NCI-H446 (cell line): ENCODE data around the gene DNAH1.

Experiments used
- DNase-seq, 2 experiments: peaks; one replicate each; lab custom pipeline; 2025; lab: John Stamatoyannopoulos, UW

The DNAH1 gene

DNA sequence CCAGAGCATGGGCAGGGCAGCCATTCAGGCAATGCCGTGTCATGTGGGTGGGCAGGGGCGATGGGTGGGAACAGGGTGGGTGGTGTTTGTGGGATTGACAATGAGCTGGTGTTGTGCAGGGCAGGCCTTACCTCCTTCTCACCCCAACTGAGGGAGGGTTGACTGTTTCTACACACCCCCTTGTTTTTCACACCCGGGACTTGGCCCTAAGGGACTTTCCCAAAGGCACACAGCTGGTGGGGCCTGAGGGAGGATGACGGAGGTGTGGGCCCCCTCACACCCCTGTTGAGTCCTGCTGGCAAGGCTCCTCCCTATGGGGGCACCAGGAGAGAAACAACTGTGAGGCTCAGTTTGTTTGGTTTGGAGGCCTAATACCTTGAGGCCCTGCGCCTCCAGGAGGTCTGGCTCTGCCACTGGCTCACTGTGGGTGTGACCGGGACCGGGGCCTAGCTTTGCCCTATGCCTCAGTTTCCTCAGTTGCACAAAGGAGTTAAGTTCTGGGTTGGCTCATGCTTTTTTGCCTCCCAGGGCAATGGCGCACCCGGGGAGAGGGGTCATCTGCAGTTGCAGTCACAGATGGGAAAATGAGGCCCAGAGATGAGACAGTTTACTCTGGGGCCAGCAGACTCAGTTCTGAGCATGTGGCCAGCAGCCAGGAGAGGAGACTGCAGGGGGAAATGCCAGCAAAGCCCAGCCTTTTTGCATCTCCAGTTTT, 5.1 kb upstream of the DNAH1 start:
- DNase-seq = peak in 1 of 2 experiments; percentile 21

DNA sequence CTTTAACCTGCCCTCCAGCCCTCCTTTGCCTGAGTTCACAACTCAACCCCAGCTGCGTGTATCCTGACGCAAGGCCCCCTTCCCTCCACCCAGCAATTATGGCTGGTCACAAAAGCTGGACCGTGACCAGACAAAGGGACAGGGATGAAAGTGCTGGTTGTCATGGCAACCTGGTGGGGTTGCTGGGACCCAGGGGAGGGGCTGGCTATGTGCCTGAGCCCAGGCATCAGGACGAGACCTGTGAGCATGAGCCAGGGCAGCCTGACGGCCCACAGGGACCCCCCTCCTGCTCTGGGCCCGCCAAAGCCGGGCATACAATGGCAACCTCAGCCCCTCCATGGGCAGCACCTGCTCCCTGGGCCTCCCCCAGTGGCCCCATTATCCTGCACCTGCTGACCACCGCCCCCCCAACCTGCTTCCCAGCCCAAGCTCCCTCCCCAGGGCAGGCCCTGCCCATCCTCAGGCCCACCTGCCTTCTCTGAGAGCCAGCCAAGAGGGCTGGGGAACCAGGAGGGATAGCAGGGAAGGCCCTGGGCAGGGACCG, 4.5 kb upstream of the DNAH1 start:
- peak in 1 of 2 experiments; percentile 21 for DNase-seq

DNA sequence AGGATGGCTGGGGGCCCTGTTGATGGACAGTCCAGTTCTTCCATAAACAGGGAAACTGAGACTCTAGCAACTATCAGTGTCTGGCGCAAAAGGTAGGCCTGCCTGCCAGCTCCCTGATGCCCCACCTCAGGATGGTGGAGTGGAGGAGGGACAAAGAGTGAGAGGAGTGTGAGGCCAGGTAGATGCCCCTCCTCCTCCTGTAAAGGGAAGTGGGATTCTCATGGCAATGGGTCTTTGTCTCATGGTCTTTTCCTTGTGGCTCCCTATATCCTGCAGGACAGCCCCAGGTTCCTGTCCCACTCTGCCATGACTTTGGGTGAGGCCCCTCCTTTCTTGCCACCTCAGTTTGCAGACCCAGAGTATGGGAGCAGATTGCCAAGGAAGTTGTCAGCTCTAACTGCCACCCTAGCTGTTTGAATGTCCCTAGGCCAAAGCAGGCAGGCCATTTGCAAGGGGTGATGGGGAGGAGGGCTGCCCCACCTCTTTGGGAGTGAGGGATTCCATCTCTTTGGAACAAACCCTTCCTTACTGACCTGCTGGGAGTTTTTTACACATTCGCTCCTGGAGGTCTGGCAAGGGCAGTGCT, 2.8 kb upstream of the DNAH1 start:
- DNase-seq = no peak

- no peak for DNase-seq
Observed at GRCh38 chr3:52313774-52314188, 2.3 kb upstream of the DNAH1 start.

- DNase-seq = no peak
Observed at GRCh38 chr3:52314489-52314888, 1.6 kb upstream of the DNAH1 start.

DNA sequence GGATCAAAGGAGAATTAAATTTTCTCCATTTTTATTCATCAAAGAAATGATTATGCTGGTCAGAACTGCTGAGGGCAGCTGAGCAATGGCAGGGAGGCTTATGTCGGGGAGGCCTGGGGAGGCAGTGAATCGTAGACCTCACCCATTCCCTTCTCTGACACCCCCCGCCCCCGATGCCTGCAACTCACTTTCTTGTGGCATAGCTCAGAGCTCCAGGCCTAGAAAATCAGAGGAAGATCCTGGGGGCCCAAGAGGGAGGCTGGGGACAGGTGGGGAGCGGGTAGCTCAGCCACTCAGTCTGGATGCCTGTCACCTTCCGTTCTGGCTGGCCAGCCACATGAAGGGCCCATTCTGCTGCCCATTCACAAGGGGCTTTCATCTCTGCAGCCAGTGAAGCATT, 1.1 kb upstream of the DNAH1 start:
- DNase-seq = no peak

- DNase-seq = no peak
Observed at GRCh38 chr3:52317208-52318000, 1.3 kb downstream of the DNAH1 start.

DNA sequence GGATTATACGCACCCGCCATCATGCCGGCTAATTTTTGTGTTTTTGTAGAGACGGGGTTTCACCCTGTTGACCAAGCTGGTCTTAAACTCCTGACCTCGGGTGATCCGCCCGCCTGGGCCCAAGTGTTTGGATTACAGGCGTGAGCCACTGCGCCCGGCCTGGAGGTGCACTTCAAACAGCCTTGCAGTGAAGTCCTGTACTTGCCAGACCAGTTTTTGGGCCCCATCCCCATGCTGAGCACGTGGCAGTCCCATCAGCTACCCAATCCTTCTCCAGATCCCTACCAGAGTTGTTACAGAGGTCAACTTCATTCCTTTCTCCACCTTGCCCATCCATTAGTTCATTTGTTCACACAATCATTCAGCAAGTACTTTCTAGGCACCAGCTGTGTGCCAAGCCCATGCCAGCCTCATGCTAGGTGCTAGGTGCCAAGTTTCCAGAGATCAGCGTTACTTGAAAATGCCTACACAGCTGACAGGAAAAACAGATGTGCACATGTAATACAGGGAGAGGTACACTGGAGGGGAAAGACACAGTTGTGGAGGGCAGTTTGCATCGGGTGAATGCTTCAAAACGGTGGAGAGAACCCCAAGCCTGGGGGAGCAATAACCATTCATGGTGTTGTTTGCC, 2.2 kb downstream of the DNAH1 start:
- DNase-seq = no peak

GRCh38 chr3:52319921-52320595, 3.9 kb downstream of the DNAH1 start:
- no peak for DNase-seq

DNA sequence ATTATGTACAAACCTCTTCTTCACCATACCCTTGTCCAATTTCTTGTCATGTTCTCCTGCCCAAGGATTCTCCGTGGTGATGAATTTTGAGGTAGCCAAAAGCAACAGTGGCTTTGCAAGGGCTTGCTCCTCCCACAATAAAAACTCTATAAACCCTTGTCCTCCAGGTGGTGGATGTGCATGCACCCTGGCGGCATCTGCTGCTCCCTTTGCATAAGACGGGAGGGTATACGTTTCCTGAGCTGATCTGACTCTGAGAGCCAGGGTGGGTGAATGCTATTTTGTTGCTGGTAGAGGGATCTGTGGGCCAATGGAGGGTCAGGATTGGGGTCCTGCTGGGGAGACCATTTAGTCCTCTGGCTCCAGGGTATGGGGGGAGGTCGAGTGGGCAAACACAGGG, 5.4 kb downstream of the DNAH1 start:
- no peak for DNase-seq

- DNase-seq = no peak
Observed at GRCh38 chr3:52322466-52322865, 6.3 kb downstream of the DNAH1 start.

GRCh38 chr3:52323526-52324295, 7.6 kb downstream of the DNAH1 start:
- DNase-seq = no peak

DNA sequence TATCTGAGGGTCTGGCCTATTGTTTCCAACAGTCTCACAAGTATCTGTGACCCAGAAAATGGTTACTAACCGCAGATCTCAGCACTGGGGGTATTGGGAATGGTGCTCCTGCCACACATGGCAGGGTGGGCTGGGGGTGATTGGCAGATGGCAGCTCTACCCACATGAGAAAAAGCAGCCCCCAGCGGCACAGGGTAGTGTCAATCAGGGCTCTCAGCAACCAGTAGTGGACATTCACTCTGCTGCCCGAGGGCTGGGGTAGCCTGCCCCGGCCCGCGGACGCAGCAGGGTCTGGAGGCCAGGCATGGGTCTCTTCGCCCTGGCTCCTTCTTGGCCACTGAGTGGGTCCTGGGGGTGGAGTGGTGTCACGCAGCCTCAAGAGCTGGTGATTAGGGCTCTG, 8.6 kb downstream of the DNAH1 start:
- DNase-seq = no peak

DNA sequence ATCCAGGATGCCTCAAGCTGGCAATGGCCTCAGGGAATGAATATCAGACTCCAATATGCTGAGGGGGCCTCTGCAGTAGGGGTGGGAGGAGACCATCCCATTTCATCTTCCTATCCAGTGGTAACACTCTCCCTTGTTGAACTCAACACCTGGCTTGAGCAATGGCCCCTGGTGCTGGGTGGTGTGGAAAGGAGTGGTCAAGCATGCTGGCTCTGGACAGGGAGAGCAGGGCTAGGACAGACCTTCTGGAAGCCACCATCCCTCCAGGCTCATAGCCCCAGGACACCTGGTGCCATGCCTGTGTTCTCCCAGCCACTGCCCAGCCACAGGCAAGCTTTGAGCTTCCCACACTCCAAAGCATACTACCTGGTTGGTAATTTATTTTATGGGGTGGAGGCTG, 9.6 kb downstream of the DNAH1 start:
- no peak for DNase-seq

DNA sequence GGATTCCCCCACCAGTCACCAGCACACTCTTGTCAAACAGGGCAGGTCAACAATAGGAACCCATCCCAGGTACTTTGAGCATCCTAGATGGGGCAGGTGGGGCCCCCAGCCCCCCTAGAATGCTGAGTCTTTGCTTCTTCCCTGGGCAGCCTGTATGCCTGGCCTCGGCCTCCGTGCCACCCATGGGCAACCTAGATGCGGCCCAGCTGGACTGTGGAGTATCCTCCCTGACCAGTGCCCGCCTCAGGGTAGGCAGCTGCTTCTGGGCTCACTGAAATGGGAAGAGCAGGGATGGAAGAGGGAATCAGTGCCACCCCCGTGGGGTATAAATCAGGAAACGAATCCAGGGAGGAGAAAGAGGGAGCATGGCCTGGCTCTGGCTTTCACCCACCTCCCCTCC, 10.9 kb downstream of the DNAH1 start:
- no peak for DNase-seq

DNA sequence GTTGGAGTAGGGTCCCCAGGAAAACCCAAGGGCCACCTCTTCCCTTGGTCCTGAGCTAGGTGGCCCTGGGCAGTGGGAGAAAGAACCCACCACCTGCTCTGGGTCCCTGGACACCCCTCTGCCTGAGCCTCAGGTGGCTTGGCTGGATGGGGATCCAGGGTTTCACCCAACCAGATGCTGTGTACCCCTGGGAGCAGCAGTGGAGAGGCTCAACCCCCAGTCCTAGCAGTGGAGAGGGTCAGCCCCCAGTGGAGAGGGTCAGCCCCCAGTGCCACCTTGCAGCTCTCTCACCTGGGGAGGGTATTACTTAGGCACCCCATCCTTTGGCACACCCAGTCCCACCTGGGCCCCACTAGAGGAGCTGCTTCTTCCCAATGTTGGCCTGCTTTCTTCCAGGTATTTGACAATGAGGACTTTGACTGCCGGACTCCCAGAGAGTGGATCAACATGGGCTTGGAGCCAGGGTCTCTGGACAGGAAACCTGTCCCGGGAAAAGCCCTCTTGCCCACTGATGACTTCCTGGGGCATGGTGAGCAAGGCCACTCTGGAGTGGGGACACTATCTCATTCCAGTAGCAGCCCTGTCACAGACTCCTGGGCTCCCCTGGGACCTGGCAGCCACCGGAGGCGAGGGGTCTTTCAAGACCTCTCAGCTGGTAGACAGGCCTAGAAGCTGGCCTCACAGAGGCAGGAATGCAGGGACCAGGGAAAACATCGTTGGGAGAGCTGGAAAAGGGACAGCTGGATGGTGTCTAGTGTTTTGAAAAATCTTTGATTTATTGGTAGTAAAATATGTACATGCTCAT, 11.6 kb downstream of the DNAH1 start:
- DNase-seq = no peak

DNA sequence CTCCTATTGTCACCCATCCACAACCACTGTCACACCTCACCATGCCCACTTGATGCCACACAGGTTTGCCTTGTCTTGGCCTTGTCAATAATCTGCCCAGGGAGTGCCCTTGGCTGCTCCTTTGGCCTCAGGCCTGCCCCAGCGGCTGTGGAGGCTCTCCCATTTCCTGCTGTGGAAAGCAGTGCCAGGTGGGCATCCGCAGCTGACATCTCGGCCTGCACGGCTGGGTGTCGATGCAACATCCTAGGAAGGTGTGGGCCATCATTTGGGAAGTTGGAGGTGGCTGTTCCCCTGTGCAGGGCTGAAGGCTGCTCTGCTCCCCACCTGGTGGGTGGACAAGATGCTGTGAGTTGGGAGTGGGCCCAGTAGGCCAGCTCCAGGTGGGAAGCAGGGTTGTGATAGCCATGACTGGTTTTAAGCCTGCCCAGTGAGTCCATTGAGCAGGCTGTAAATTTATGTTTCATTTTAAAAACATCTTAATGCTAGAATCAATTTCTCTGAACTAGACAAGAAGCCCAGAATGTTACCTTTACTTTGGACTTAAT, 12.5 kb downstream of the DNAH1 start:
- DNase-seq = no peak

- no peak for DNase-seq
Observed at GRCh38 chr3:52330194-52330805, 14.2 kb downstream of the DNAH1 start.

GRCh38 chr3:52331091-52331490, 15.0 kb downstream of the DNAH1 start:
- DNase-seq = no peak
